Vagina (tissue), 2 donors: Measurements from ENCODE around the gene OPHN1. TPM values are rescaled to one million over a fixed set of nuclear protein-coding genes. Genes with fewer than 3 reads are reported as not detected.

Experiments used
- DNase-seq, 2 donors: peaks; one replicate each; pipeline ENCODE4 v3.0.0-alpha.2; 2017; ENCODE audit errors: extremely low spot score in 2 of 2
- H3K27ac ChIP-seq: fragments of 200-600 bp; sonication (generic); one replicate; pipeline ENCODE4 v1.5.1; 2019
- H3K27me3 ChIP-seq: fragments of 200-600 bp; sonication (generic); one replicate; pipeline ENCODE4 v1.5.1; 2019
- H3K36me3 ChIP-seq, 2 donors: fragments of 200-600 bp; sonication (generic); one replicate each; pipeline ENCODE4 v1.5.1; 2017 to 2019
- H3K4me1 ChIP-seq: fragments of 200-600 bp; sonication (generic); one replicate; pipeline ENCODE4 v1.5.1; 2019
- H3K4me3 ChIP-seq, 2 donors: fragments of 200-600 bp; sonication (generic); 1 replicate in 1 of 2; 2 replicates in 1 of 2; pipeline ENCODE4 v1.5.1; 2016 to 2019
- H3K9me3 ChIP-seq: fragments of 200-600 bp; sonication (generic); one replicate; pipeline ENCODE4 v1.5.1; 2019
- POLR2A ChIP-seq, 2 donors: fragments of 450-650 bp; IDR thresholded peaks; one replicate each; pipeline ENCODE4 v1.6.1; 2017; ENCODE audit warnings: antibody characterized with exemption in 2 of 2, mild to moderate bottlenecking in 2 of 2, moderate library complexity in 2 of 2
- POLR2AphosphoS5 ChIP-seq, 2 donors: sonication (generic); formaldehyde crosslinking; IDR thresholded peaks; one replicate each; pipeline ENCODE4 v1.9.0; 2017; ENCODE audit warnings: antibody characterized with exemption in 2 of 2, mild to moderate bottlenecking in 2 of 2, low read depth in 1 of 2; ENCODE audit not compliant: insufficient read depth in 1 of 2
- intact Hi-C: fragments of 100-400 bp; cut with DNase I; formaldehyde crosslinking; loops from one replicate; pipeline ENCODE4 v1.15.1; 2023
- total RNA-seq: library from RNA; depleted of rRNA; stranded (reverse); fragments of >200 nt; gene quantifications from one replicate; pipeline ENCODE4 v1.2.3, GENCODE V29; 2016
- TF ChIP-seq, protein P1 (sequence below), 3 experiments: fragments of 450-650 bp in 2 of 3; fragments of 200-600 bp in 1 of 3; sonication (generic) in 1 of 3; IDR thresholded peaks; one replicate each; pipeline ENCODE4 v1.5.1; 2017 to 2019; ENCODE audit warnings: antibody characterized with exemption in 3 of 3, mild to moderate bottlenecking in 2 of 3, moderate library complexity in 2 of 3

OPHN1 gene
- total RNA-seq, 1 donor from 2014 or later, result 11.5 TPM

DNA sequence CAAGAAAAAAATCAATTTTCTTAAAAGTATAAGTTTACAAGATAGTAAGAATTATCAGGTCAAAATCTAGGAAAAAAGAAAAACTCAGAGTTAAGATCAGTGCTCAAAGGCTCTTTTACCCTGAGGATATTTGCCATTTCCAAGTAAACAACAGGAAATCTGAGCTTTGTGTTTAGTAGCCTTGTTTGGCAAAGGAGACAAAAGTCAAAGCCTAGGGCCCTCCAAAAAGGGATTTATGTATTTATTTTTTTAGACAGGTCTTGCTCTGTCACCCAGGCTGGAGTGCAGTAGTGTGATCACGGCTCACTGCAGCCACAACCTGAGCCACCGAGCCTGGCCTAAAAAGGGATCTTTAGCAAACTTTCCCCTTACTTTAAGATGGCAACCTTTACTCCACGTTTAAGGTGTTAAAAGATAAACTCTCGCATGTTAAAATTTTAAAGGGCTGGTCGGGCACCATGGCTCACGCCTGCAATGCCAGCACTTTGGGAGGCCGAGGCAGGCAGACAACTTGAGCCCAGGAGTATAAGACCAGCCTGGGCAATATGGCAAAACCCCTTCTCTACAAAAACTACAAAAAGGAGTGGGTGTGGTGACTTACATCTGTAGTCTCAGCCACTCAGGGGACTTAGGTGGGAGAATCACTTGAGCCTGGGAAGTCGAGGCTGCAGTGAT lies 21.3 kb upstream of the OPHN1 start:
- intact Hi-C loops, result no loop called here
- Histone ChIP-seq H3K4me1 (no peaks in the 10 kb centered on the region), H3K27me3 (no peaks in the 10 kb centered on the region), H3K36me3 (no peaks in the 10 kb centered on the region), H3K4me3 (no peak overlapping the region), H3K9me3 (no peaks in the 10 kb centered on the region), H3K27ac (no peak overlapping the region)
- TF ChIP-seq, protein P1, sequence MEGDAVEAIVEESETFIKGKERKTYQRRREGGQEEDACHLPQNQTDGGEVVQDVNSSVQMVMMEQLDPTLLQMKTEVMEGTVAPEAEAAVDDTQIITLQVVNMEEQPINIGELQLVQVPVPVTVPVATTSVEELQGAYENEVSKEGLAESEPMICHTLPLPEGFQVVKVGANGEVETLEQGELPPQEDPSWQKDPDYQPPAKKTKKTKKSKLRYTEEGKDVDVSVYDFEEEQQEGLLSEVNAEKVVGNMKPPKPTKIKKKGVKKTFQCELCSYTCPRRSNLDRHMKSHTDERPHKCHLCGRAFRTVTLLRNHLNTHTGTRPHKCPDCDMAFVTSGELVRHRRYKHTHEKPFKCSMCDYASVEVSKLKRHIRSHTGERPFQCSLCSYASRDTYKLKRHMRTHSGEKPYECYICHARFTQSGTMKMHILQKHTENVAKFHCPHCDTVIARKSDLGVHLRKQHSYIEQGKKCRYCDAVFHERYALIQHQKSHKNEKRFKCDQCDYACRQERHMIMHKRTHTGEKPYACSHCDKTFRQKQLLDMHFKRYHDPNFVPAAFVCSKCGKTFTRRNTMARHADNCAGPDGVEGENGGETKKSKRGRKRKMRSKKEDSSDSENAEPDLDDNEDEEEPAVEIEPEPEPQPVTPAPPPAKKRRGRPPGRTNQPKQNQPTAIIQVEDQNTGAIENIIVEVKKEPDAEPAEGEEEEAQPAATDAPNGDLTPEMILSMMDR (IDR thresholded peaks at IDR 0.05), result no peak
- TF ChIP-seq POLR2A (IDR thresholded peaks at IDR 0.05) (no peak), POLR2AphosphoS5 (IDR thresholded peaks at IDR 0.05; ENCODE audit: insufficient read depth in 1 of 2, low read depth in 1 of 2) (no peak)
- DNase-seq, result no peak

DNA sequence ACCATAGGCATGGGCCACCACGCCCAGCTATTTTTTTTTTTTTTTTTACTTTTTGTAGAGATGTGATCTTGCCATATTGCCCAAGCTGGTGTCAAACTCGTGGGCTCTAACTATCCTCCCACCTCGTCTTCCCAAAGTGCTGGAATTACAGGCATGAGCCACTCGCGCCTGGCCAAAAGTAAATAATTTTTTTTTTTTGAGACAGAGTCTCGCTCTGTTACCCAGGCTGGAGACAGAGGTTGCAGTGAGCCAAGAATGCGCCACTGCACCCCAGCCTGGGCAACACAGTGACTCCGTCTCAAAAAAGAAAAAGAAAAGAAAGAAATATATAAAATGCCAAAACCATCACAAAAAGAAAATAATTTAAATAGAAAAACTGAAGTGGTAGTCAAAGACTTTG lies 18.4 kb upstream of the OPHN1 start:
- TF ChIP-seq, protein P1 (IDR thresholded peaks at IDR 0.05), result no peak
- TF ChIP-seq POLR2AphosphoS5 (IDR thresholded peaks at IDR 0.05; ENCODE audit: insufficient read depth in 1 of 2, low read depth in 1 of 2) (no peak), POLR2A (IDR thresholded peaks at IDR 0.05) (no peak)
- H3K9me3 ChIP-seq, result no peaks in the 10 kb centered on the region
- H3K4me3 ChIP-seq, result no peak overlapping the region
- no peak overlapping the region for H3K27ac ChIP-seq
- no peaks in the 10 kb centered on the region for H3K36me3 ChIP-seq
- no peaks in the 10 kb centered on the region for H3K4me1 ChIP-seq
- no peaks in the 10 kb centered on the region for H3K27me3 ChIP-seq
- intact Hi-C loops, result no loop called here
- no peak for DNase-seq

DNA sequence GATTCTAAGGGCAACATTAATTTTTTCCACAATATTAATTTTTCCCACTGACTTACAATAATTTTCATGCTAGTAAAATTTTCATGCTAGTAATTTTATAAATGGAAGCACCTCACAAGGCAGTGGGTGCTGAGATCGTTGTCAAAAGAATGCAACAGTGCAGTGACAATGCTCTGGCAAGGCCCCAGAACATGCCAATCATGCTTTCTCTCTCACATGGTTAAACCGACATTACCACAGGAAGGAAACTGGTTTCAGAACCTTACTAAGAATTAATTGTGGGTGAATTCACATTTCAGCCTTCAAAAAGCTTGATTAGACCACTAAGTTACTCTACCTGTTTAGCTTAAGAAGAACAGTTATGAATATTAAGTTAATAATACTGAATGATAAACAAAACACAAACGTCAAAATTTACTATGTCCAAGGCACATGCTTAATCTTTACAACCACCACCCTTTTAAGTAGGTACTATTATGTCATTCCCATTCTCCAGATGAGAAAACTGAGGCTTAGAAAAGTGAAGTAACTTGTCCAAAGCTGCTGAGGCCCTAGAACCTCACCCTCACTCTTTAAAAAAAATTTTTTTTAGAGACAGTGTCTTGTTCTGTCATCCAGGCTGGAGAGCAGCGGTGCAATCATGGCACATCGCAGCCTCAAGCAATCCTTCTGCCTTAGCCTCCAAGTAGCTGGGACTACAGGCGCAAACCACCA lies 10.0 kb upstream of the OPHN1 start:
- H3K36me3 ChIP-seq, result no peaks in the 10 kb centered on the region
- intact Hi-C loops, result no loop called here
- H3K9me3 ChIP-seq, result no peaks in the 10 kb centered on the region
- H3K4me1 ChIP-seq, result peaks cover 11% of the 10 kb centered on the region
- TF ChIP-seq, protein P1 (IDR thresholded peaks at IDR 0.05), result no peak
- TF ChIP-seq POLR2AphosphoS5 (IDR thresholded peaks at IDR 0.05; ENCODE audit: insufficient read depth in 1 of 2, low read depth in 1 of 2), result no peak
- no peak for TF ChIP-seq POLR2A (IDR thresholded peaks at IDR 0.05)
- H3K27ac ChIP-seq, result no peak overlapping the region
- no peaks in the 10 kb centered on the region for H3K27me3 ChIP-seq
- DNase-seq, result no peak
- H3K4me3 ChIP-seq, result no peak overlapping the region

DNA sequence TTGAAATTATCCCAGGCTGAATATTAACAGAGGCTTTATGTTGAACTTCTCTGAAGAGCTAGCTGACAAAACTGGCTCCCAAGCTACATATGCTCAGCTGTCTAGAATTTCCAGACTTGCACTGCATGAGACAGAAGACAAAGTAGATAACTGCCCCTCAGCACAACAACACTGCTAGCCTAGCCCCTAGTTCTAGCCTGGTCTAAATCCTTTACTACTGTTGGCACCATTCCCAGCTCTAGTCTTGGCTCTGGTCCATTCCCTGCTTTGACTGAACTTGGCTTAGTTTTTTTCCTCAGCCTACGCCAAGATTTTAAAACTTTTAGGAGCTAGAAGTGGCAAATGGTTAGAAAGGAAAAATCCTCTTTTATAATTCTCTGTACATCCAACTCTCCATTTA lies 7.6 kb upstream of the OPHN1 start:
- Histone ChIP-seq H3K4me3 (no peak overlapping the region), H3K27ac (no peak overlapping the region)
- no peak for DNase-seq

More for the DNA sequence above, 7.6 kb upstream of the OPHN1 start:
- Histone ChIP-seq H3K4me1 (peaks cover 11% of the 10 kb centered on the region), H3K36me3 (no peaks in the 10 kb centered on the region), H3K27me3 (no peaks in the 10 kb centered on the region), H3K9me3 (no peaks in the 10 kb centered on the region)
- TF ChIP-seq POLR2A (IDR thresholded peaks at IDR 0.05) (no peak), POLR2AphosphoS5 (IDR thresholded peaks at IDR 0.05; ENCODE audit: insufficient read depth in 1 of 2, low read depth in 1 of 2) (no peak)
- TF ChIP-seq, protein P1 (IDR thresholded peaks at IDR 0.05), result no peak
- intact Hi-C loops, result no loop called here
